ENCODE results near the gene CUX1. TPM values are rescaled to one million over a fixed set of nuclear protein-coding genes. Genes with fewer than 3 reads are reported as not detected.

The CUX1 gene
- total and polyA plus RNA-seq, 2 of the 13 experiments (the other 11 are each of a cell fraction or from before 2014, with no cell fraction given): 13.7 to 14.9 TPM

DNA sequence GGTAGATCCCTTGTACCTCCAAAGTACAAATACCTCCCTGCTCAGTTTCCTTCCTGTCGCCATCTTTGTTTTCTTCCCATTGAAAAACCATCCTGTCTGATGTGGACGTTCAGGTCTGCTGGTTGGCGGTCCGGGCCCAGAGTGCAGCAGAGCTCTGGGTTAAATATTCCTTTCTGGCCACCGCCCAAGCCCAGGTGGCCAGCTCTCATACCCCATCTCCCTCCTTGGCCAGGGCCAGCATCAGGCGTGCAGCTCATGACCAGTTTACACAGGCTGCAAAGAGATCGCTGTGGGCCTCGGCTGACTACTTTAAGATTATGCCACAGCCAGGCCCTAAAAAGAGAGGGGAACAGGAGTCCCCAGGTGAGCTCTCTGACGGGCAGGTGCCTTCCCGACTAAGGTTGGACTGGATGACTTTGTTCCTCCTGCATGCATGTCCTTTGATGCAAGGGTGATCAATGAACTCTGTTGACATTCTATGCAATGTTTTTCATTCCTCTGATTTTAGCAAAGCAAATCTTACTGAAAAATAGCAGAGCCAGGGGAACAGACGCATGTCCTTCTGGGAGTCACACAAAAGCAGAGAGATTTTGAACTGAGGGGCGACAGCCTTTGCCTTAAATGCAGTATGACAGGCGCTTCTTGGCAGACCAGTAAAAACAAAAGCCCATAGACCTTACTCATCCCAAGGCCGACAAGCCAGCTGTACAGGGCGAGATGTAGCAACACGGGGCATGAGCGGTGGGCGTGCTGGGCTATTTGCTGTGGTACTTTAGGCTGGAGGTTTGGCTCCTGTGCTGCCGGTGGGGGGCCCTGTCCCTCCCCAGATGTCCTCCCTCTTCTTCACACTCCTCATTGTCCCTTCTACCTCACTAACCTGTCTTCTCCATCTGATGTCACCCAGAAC lies 435.9 kb downstream of the CUX1 start:
- H3K9ac ChIP-seq (ENCODE audit: insufficient read depth, low read depth, low read length): no peak overlapping the region
- peak overlapping the region; percentile 6 for H3K4me2 ChIP-seq (ENCODE audit: low read depth, low read length)
- peak overlapping the region; percentile 58 for H3K27ac ChIP-seq (ENCODE audit: extremely low read length, insufficient read depth, low read length)
- ATAC-seq (peak; percentile 40), DNase-seq (ENCODE audit: low spot score) (no peak), FAIRE-seq (no peak)
- no peaks in the 10 kb centered on the region for H3K79me2 ChIP-seq (ENCODE audit: insufficient read depth, low read length)
- no peak overlapping the region; a peak in 1 of 6 replicates for H3K4me3 ChIP-seq (replicated peaks in 1 of 3; ENCODE audit: insufficient read depth in 1 of 3, low read depth in 2 of 3, low read length in 3 of 3)
- in situ Hi-C loops (cut with HindIII; ENCODE audit: extremely low pct_ligation_motif_present, low pct_unique_long_range_greater_than_20kb): loop anchor here (10.0 to 25.0 kb wide), 2 partner anchors 439 to 566 kb away; partner anchors contain the start of gene CUX1
- H2AFZ ChIP-seq (ENCODE audit: low read length): no peak overlapping the region
- H3K36me3 ChIP-seq (replicated peaks in 1 of 2; ENCODE audit: control insufficient read depth in 1 of 2, insufficient read depth in 2 of 2, low read length in 2 of 2): peaks cover 3 to 14% of the 10 kb centered on the region in 2 experiments; a peak in 3 of 5 replicates
- H3K4me1 ChIP-seq (ENCODE audit: insufficient read depth, low read length): peaks cover 50% of the 10 kb centered on the region
- intact Hi-C loops (cut with micrococcal nuclease; ENCODE audit: unreplicated experiment): loop anchor here (2.0 kb wide), 1 partner anchor 19 kb away; no protein-coding TSS in a partner anchor
- BruUV-seq (replicated peaks): no TSS peak
- no peaks in the 10 kb centered on the region for H3K27me3 ChIP-seq (ENCODE audit: control insufficient read depth in 1 of 2, insufficient read depth in 2 of 2, low read length in 2 of 2)
- no peaks in the 10 kb centered on the region for H4K20me1 ChIP-seq (ENCODE audit: insufficient read depth, low read length)
- 46% methylated on average over 16 of the region's 19 CpGs for WGBS (ENCODE audit: low lambda C conversion rate)
- ChIA-PET POLR2A (no interaction called here), CTCF (ENCODE audit: low intra/inter-chr PET ratio, low total read pairs) (no interaction called here)
- H3K9me3 ChIP-seq (ENCODE audit: low read length): no peaks in the 10 kb centered on the region
- TF ChIP-seq, protein P1, sequence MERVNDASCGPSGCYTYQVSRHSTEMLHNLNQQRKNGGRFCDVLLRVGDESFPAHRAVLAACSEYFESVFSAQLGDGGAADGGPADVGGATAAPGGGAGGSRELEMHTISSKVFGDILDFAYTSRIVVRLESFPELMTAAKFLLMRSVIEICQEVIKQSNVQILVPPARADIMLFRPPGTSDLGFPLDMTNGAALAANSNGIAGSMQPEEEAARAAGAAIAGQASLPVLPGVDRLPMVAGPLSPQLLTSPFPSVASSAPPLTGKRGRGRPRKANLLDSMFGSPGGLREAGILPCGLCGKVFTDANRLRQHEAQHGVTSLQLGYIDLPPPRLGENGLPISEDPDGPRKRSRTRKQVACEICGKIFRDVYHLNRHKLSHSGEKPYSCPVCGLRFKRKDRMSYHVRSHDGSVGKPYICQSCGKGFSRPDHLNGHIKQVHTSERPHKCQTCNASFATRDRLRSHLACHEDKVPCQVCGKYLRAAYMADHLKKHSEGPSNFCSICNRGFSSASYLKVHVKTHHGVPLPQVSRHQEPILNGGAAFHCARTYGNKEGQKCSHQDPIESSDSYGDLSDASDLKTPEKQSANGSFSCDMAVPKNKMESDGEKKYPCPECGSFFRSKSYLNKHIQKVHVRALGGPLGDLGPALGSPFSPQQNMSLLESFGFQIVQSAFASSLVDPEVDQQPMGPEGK (CRISPR knock-in tag; IDR thresholded peaks at IDR 0.05): 0 out of 2 replicates have a peak, but pooled peaks have one; percentile 15
- TF ChIP-seq GLI4 (CRISPR knock-in tag; IDR thresholded peaks at IDR 0.05; ENCODE audit: borderline replicate concordance): 0 out of 2 replicates have a peak, but pooled peaks have one; percentile 36
- TF ChIP-seq, protein P2, sequence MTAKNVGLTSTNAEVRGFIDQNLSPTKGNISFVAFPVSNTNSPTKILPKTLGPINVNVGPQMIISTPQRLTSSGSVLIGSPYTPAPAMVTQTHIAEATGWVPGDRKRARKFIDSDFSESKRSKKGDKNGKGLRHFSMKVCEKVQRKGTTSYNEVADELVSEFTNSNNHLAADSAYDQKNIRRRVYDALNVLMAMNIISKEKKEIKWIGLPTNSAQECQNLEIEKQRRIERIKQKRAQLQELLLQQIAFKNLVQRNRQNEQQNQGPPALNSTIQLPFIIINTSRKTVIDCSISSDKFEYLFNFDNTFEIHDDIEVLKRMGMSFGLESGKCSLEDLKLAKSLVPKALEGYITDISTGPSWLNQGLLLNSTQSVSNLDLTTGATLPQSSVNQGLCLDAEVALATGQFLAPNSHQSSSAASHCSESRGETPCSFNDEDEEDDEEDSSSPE (CRISPR knock-in tag; IDR thresholded peaks at IDR 0.05): no peak
- no peak for TF ChIP-seq SPEN (CRISPR knock-in tag; IDR thresholded peaks at IDR 0.05; ENCODE audit: low read depth)
- peak; percentile 7; the same call in 1 of the 2 replicates for TF ChIP-seq CEBPB (IDR thresholded peaks at IDR 0.05; ENCODE audit: borderline replicate concordance, low read depth, low read length)
- TF ChIP-seq, protein P3, sequence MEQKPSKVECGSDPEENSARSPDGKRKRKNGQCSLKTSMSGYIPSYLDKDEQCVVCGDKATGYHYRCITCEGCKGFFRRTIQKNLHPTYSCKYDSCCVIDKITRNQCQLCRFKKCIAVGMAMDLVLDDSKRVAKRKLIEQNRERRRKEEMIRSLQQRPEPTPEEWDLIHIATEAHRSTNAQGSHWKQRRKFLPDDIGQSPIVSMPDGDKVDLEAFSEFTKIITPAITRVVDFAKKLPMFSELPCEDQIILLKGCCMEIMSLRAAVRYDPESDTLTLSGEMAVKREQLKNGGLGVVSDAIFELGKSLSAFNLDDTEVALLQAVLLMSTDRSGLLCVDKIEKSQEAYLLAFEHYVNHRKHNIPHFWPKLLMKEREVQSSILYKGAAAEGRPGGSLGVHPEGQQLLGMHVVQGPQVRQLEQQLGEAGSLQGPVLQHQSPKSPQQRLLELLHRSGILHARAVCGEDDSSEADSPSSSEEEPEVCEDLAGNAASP (CRISPR knock-in tag; IDR thresholded peaks at IDR 0.05; ENCODE audit: borderline replicate concordance): no peak
- 0 out of 2 replicates have a peak, but pooled peaks have one; percentile 7 for TF ChIP-seq ERF (CRISPR knock-in tag; IDR thresholded peaks at IDR 0.05)
- TF ChIP-seq FOXA3 (CRISPR knock-in tag; IDR thresholded peaks at IDR 0.05): peak; percentile 70
- TF ChIP-seq BRD4 (CRISPR knock-in tag; IDR thresholded peaks at IDR 0.05): no peak
- TF ChIP-seq POLR2AphosphoS2 (IDR thresholded peaks at IDR 0.05; ENCODE audit: low read depth, low read length): no peak
- TF ChIP-seq, protein P4, sequence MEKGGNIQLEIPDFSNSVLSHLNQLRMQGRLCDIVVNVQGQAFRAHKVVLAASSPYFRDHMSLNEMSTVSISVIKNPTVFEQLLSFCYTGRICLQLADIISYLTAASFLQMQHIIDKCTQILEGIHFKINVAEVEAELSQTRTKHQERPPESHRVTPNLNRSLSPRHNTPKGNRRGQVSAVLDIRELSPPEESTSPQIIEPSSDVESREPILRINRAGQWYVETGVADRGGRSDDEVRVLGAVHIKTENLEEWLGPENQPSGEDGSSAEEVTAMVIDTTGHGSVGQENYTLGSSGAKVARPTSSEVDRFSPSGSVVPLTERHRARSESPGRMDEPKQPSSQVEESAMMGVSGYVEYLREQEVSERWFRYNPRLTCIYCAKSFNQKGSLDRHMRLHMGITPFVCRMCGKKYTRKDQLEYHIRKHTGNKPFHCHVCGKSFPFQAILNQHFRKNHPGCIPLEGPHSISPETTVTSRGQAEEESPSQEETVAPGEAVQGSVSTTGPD (CRISPR knock-in tag; IDR thresholded peaks at IDR 0.05): no peak
- TF ChIP-seq SAFB2 (CRISPR knock-in tag; IDR thresholded peaks at IDR 0.05; ENCODE audit: borderline replicate concordance, low read depth): no peak
- TF ChIP-seq ZMYM4 (CRISPR knock-in tag; IDR thresholded peaks at IDR 0.05): peak; percentile 19; the same call in 1 of the 2 replicates
- TF ChIP-seq DNMT1 (CRISPR knock-in tag; IDR thresholded peaks at IDR 0.05): no peak
- TF ChIP-seq SOX5 (CRISPR knock-in tag; IDR thresholded peaks at IDR 0.05; ENCODE audit: borderline replicate concordance): peak; percentile 29; the same call in 1 of the 2 replicates
- TF ChIP-seq, protein P5, sequence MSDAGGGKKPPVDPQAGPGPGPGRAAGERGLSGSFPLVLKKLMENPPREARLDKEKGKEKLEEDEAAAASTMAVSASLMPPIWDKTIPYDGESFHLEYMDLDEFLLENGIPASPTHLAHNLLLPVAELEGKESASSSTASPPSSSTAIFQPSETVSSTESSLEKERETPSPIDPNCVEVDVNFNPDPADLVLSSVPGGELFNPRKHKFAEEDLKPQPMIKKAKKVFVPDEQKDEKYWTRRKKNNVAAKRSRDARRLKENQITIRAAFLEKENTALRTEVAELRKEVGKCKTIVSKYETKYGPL (CRISPR knock-in tag; IDR thresholded peaks at IDR 0.05): no peak
